Stimulated activated CD8-positive, alpha-beta memory T cell treated with anti-CD3 and anti-CD28 coated beads, Interleukin-15, amount 100 ng/mL, for 1 hour (primary cell): ENCODE measurements around the gene MICU1.

ENCODE experiments used
- DNase-seq: peaks from one replicate; pipeline ENCODE4 v3.0.0-alpha.2; 2020; ENCODE audit warnings: low read depth

Gene MICU1

DNA sequence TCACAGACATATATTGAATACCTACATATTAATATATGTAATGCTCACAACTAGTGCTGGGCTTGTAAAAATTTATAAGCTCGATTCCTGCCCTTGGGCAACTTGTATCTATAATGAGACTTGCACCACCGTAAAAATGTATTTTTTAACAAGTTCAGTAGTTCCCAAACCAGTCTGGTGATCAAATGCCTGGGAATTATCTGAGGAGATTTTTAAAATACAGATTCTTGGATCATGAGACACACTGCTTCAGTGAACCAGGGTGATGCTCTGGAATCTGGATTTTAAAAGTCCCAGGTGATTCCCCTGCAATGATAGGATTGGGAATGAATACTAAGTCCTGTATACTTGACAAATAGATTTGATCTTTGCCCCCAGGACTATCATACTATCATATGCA, 4.3 kb upstream of the MICU1 start:
- no peak for DNase-seq

DNA sequence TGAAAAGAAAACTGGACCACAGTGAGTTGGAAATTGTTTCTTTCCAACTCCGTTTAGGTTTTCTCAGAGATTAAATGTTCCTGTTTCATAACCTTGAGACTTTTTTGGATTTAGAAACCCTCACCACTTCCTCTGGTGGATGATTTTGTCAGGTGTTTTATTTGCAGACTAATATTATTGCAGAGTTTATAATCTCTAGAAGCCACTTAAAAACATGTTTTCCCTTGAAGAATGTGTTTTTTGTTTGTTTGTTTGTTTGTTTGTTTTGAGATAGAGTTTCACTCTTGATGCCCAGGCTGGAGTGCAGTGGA, 520 bp upstream of the MICU1 start:
- DNase-seq: no peak

- DNase-seq: no peak
Observed at GRCh38 chr10:72625276-72625607, 637 bp downstream of the MICU1 start.

- no peak for DNase-seq
Observed at GRCh38 chr10:72622271-72622670, 3.6 kb downstream of the MICU1 start.

DNA sequence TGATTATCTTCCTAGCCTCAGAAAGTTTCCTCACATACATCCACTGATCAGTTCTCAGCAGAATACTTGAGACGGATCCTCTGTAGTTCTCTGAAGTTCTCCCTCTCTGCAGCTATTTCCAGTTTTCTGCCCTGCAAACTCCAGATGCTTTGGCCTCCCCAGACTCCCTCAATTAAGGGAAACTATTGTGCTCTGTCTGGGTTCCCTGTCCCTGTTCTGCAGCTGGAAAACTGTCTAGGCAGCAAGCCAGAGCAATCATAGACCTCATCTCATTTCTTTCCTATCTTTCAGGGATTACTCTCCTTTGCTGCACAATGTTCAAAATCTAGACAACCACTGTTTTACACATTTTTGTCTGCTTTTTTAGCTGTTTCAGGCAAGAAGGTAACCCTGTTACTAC, 9.2 kb downstream of the MICU1 start:
- no peak for DNase-seq

DNA sequence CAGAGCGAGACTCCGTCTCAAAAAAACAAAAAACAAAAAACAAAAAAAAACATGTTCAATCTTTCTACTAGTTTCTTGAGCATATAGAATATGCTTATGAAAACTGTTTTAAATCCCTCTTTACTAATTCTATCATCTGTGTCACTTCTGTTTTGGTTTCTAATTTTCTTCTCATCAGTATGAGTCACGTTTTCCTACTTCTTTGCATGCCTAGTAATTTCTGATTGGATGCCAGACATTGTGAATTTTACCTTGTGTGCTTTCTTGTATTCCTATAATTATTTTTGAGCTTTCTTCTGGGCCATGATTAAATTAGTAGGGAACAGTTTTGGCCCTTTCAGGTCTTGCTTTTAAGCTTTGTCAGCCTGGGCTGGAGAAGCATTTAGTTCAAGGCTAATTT, 9.9 kb downstream of the MICU1 start:
- no peak for DNase-seq

DNA sequence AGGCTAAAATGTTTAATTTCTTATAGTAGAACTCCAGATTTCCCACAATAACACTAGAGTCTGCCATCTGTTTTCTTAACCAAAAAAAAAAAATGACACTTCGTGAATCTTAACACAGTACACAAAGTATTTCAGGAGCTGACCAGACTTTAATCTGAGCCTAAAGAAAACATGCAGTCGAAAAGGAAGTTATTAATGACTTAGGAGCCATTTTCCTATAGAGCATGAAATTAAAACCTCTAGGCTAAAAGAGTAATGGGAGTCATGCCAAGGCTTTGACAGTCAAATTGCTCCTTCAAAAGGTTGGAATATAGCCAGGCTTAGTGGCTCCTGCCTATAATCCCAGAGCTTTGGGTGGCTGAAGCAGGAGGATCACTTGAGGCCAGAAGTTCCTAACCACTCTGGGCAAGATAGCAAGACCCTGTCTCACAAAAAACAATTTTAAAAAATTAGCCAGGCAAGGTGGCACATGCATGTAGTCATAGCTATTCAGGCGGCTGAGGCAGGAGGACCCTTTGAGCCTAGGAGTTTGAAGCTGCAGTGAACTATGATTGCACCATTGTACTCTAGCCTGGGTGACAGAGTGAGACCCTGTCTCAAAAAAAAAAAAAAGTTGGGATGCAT, 13.6 kb downstream of the MICU1 start:
- no peak for DNase-seq

GRCh38 chr10:72611783-72612182, 14.1 kb downstream of the MICU1 start:
- no peak for DNase-seq

DNA sequence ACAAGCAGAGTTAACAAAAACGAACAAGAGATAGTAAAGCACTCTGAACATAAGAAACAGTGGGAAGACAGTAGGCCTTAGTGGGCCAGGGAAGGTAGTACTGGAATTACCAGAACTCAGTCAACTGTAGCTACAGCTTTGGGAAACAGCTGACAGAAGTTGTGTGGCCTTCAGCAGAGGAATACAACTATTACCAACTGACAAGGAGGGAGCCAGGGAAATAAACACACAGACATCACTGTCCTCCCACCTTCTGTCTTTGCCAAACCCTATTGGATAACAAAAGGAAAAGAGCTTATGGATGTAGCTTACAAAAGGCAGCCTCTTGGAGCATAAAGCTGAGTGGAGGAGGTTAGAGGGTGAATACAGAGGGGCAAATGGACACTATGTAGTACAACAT, 15.4 kb downstream of the MICU1 start:
- no peak for DNase-seq

DNA sequence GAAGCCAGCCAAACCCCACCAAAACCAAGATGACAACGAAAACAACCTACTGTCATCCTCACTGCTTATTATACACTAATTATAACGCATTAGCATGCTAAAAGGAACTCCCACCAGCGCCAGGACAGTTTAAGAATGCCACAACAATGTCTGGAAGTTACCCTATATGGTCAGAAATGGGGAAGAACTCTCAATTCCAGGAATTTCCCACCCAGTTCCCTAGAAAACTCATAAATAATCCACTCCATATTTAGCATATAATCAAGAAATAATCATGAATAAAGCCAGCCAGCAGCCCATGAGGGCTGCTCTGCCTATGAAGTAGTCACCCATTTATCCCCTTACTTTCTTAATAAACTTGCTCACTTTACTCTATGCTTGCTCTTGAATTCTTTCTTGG, 20.8 kb downstream of the MICU1 start:
- DNase-seq: no peak

DNA sequence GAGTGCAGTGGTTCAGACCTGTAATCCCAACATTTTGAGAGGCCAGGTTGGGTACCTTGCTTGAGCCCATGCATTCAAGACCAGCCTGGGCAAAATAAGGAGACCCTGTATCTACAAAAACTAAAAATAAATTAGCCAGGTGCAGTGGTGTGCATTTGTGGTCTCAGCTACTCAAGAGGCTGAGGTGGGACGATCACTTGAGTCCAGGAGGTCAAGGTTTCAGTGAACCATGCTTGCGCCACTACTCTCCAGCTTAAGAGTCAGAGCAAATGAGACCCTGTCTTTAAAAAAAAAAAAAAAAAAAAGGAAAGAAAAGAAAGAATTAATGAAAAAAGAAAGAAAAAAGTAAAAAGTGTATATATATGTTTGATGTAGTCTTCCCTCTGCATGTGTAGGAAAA, 24.7 kb downstream of the MICU1 start:
- DNase-seq: no peak

DNA sequence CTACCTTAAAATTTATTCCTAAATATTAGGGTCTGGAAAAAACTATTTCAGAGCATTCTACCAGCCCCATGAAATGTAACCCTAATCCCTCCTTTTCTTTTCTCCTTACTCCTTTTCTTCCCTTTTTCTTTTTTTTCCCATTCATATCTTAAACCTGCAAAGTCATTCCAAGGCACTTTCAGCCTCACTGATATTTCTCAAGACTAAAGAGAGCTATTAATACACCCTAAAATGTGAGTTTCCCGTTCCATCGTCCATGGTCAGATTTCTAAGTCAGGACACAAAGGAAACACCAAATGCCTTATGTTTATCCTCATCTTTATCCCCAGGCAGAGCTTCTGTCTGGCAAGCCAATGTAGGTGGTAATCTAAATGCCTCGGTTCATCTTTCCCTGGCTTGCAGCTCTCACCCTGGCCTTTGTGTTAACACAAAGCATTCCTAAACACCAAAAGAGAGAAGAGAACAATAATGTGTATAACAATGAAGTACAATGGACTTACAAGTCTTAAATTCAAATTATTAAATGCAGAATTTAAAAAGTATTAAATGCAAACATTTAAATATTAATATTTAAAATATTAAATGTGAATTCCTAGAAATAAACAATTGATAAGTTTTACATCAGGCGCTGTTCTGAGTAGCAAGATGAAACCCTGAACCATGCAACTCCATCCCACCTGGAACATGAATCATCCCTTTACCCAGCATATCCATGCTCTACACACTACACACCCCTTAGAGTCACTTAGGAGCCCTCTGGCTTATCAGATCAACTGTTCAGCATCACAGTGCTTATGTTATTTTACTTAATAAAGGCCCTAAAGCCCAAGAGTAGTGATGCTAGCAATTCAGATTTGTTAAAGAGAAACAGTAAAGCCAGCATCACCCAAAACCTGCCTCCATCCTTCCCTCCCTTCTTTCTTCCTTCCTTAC, 26.8 kb downstream of the MICU1 start:
- no peak for DNase-seq

DNA sequence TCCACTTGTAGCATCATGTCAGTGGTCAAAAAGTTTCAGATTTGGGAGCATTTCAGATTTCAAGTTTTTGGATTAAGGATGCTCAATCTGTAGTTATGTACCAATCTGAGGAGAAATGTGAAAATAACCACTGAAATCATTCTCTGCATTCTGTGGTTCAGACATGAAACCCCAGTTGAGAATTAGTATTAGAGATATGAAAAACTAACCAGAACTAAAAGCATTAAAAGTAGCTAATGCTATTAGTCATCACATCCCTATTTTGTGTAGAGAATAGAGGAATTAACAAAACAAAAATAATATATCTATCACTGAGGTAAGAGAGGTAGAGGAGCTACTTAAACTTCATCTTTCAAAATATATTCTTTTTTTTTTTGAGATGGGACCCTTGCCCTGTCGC, 28.0 kb downstream of the MICU1 start:
- no peak for DNase-seq

DNA sequence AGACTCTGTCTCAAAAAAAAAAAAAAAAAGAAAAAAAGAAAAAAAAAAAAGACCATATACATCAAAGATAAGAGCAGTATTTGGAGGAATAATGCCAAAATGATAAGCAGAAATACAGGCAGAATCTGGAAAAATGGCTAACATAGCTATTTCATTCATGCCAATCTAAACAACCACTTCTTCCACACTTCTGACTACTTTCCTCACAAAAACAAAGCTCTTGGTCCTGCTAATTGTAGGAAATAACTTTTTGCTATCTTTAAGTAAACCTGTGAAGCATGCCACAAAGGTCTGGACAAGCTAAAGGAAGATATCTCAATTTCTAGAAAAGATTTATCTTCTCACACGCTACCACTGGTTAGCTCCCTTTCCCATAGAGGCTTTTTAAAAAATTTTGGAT, 30.4 kb downstream of the MICU1 start:
- DNase-seq: no peak

DNA sequence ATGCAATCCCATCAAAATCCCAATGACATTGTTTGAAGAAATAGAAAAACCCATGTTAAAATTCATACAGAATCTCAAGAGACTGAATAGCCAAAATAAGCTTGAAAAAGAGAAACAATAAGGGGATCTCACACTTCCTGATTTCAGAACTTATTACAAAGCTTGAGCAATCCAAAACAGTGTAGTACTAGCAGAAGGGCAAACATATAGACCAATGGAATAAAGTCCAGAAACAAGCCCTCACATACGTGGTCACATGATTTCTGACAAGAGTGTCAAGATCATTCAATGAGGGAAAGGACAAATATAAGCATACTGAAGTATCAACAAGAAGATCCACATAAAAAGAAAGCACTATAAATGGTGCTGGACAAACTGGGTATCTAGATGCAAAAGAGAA, 31.9 kb downstream of the MICU1 start:
- no peak for DNase-seq

- DNase-seq: no peak
Observed at GRCh38 chr10:72588266-72588665, 37.6 kb downstream of the MICU1 start.

GRCh38 chr10:72587568-72587967, 38.3 kb downstream of the MICU1 start:
- no peak for DNase-seq

DNA sequence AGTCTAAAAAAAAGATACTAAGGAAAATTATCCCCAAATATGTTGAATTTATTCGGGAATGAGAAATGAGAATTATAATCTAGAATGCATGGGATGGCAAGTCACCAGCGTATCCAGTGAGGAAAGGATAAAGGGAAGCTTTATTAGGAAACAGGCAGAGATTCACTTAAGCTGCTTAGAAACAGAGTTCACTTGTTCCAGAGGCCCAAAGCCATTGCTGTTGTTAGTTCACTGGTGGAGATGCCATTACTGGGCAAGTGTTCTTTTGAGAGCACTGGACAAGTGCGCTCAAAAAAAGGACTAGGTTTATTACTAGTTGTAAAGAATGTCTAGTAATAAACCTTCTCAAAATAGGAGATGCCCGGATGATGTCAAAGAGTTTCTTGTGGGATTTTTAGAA, 51.2 kb downstream of the MICU1 start:
- no peak for DNase-seq

DNA sequence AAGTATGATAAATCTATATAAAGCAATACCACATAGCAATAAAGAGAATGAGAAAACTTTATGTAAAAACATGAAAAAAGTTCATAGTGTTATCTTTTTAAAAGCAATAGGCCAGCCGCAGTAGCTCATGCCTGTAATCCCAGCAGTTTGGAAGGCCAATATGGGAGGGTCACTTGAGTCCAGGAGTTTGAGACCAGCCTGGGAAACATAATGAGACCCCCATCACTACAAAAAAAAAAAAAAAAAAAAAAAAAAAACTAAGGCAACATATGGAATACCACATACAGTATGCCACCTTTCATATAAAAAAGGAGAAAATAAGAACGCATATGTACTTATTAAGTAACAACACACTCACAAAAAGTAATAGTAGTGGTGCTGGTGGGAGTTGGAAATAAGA, 52.8 kb downstream of the MICU1 start:
- no peak for DNase-seq

- DNase-seq: no peak
Observed at GRCh38 chr10:72567889-72568640, 57.8 kb downstream of the MICU1 start.

DNA sequence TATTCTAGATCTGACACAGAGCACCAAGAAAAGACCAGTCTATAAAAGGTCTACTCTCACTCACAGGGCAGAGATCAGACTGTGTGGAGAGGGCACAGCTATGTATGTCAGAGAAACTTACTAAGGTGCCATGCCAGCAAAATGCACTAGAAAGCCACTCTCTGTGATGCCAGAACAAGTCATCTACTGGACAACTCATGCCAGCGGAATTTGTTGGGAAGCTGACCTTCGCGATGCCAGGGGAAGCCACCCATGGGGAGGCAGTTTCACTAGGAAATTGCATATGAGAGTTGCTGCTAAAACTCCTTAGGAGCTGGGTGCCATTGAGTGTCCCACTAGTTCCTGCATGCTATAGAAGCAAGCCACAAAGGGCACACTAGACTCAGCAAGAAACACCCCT, 58.5 kb downstream of the MICU1 start:
- DNase-seq: no peak

GRCh38 chr10:72564596-72564995, 61.3 kb downstream of the MICU1 start:
- DNase-seq: no peak

DNA sequence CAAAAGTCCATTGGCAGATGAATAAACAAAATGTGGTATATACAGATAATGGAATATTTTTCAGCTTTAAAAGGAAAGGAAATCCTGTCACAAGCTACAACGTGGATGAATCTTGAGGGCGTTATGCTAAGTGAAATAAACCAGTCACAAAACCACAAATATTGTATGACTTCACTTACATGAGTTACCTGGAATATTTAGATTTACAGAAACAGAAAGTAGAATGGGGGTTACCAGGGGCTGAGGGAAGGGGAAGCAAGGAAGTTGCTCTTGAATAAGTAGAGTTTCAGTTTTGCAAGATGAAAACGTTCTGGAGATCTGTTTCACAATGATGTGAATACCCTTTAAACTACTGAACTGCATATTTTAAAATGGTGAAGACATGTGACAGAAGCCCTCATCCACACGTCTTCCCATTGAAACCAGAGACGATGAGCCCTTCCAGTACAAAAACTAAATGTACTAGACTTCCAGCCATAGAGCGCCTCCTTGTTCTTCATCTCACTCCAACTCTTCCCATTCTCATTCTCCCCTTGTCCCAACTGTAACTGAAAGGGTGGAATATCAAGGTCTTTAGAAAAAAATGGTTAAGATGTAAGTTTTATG, 62.4 kb downstream of the MICU1 start:
- DNase-seq: no peak
